ENCODE measurements around the gene WNT7B. TPM values are rescaled to one million over a fixed set of nuclear protein-coding genes. Genes with fewer than 3 reads are reported as not detected.

The WNT7B gene
- total and polyA plus RNA-seq, 8 donors = 0.06 to 2.0 TPM; not detected in 6

GRCh38 chr22:45969414-45969799 lies 7.6 kb downstream of the WNT7B start:
- no peak for DNase-seq
- H3K9me3 ChIP-seq = no peaks in the 10 kb centered on the region
- intact Hi-C loops (cut with DNase I; ENCODE audit: low total_unique reads) = loop anchor here (5.0 kb wide), 1 partner anchor 97 kb away; no protein-coding TSS in a partner anchor
- peaks cover 14 to 24% (median 21%) of the 10 kb centered on the region in 4 donors for H3K4me1 ChIP-seq
- H3K27me3 ChIP-seq = peaks cover 32 to 100% (median 75%) of the 10 kb centered on the region in 3 donors
- no peak for TF ChIP-seq CTCF (IDR thresholded peaks at IDR 0.05)
- TF ChIP-seq POLR2AphosphoS5 (IDR thresholded peaks at IDR 0.05) = no peak
- no peak for TF ChIP-seq POLR2A (IDR thresholded peaks at IDR 0.05)
- TF ChIP-seq EP300 (IDR thresholded peaks at IDR 0.05) = no peak
- no peak overlapping the region for H3K27ac ChIP-seq
- H3K36me3 ChIP-seq = no peaks in the 10 kb centered on the region
- 56 to 77% (median 58%) methylated on average over 10 to 11 of the region's 11 CpGs for WGBS, 5 donors
- no peak overlapping the region for H3K4me3 ChIP-seq

GRCh38 chr22:45968751-45969413 lies 8.1 kb downstream of the WNT7B start:
- intact Hi-C loops (cut with DNase I; ENCODE audit: low total_unique reads) = loop anchor here (5.0 kb wide), 1 partner anchor 97 kb away; no protein-coding TSS in a partner anchor
- no peaks in the 10 kb centered on the region for H3K36me3 ChIP-seq
- no peak for TF ChIP-seq EP300 (IDR thresholded peaks at IDR 0.05)
- no peak for TF ChIP-seq POLR2AphosphoS5 (IDR thresholded peaks at IDR 0.05)
- TF ChIP-seq CTCF (IDR thresholded peaks at IDR 0.05) = no peak
- TF ChIP-seq POLR2A (IDR thresholded peaks at IDR 0.05) = no peak
- no peak for DNase-seq
- no peak overlapping the region for H3K4me3 ChIP-seq
- no peaks in the 10 kb centered on the region for H3K9me3 ChIP-seq
- H3K4me1 ChIP-seq = peaks cover 14 to 22% (median 20%) of the 10 kb centered on the region in 4 donors
- H3K27ac ChIP-seq = no peak overlapping the region
- WGBS, 5 donors = 72 to 81% (median 78%) methylated on average over 8 to 21 of the region's 21 CpGs
- peaks cover 32 to 100% (median 70%) of the 10 kb centered on the region in 3 donors for H3K27me3 ChIP-seq

GRCh38 chr22:45968003-45968650 lies 8.8 kb downstream of the WNT7B start:
- no peak for DNase-seq
- intact Hi-C loops (cut with DNase I; ENCODE audit: low total_unique reads) = loop anchor here (5.0 kb wide), 1 partner anchor 96 kb away; no protein-coding TSS in a partner anchor
- H3K27ac ChIP-seq = no peak overlapping the region
- no peaks in the 10 kb centered on the region for H3K9me3 ChIP-seq
- TF ChIP-seq POLR2AphosphoS5 (IDR thresholded peaks at IDR 0.05) (no peak), EP300 (IDR thresholded peaks at IDR 0.05) (no peak), POLR2A (IDR thresholded peaks at IDR 0.05) (no peak), CTCF (IDR thresholded peaks at IDR 0.05) (no peak)
- WGBS, 5 donors = 88 to 93% (median 93%) methylated on average over 10 of the region's 10 CpGs
- H3K36me3 ChIP-seq = no peaks in the 10 kb centered on the region
- H3K27me3 ChIP-seq = peaks cover 32 to 100% (median 62%) of the 10 kb centered on the region in 3 donors
- peaks cover 14 to 22% (median 20%) of the 10 kb centered on the region in 4 donors for H3K4me1 ChIP-seq
- H3K4me3 ChIP-seq = no peak overlapping the region

DNA sequence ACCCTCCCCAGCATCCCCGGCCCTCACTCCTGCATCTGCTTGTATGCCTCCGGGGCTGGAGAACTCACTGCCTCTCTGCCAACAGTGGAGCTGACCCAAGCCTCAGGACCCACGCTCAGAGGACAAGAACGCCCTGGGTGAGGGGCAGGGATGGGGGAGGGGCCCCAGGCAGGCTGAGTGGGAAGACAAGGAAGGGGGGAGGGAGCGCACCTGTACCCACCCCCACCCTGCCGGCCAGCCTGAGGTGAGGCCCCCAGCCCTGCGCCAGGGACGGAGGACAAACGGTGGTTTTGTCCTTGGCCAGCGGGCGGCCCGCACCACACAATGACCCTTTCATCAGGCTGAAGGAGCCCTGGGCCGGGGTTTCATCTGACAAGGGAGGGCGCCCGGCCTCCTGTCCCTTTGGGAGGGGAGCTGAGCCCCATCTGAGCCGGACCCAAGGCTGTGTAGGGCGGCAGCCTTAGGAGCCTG lies 10.0 kb downstream of the WNT7B start:
- no peak overlapping the region for H3K4me3 ChIP-seq
- peaks cover 14 to 15% (median 14%) of the 10 kb centered on the region in 4 donors for H3K4me1 ChIP-seq
- no peaks in the 10 kb centered on the region for H3K9me3 ChIP-seq
- WGBS, 5 donors = 32 to 52% (median 43%) methylated on average over 16 to 17 of the region's 17 CpGs
- no peak for DNase-seq
- peaks cover 25 to 100% (median 50%) of the 10 kb centered on the region in 3 donors for H3K27me3 ChIP-seq
- H3K36me3 ChIP-seq = no peaks in the 10 kb centered on the region
- no peak overlapping the region for H3K27ac ChIP-seq
- intact Hi-C loops (cut with DNase I; ENCODE audit: low total_unique reads) = loop anchor here (5.0 kb wide), 1 partner anchor 95 kb away; no protein-coding TSS in a partner anchor
- TF ChIP-seq CTCF (IDR thresholded peaks at IDR 0.05) = no peak
- no peak for TF ChIP-seq EP300 (IDR thresholded peaks at IDR 0.05)
- no peak for TF ChIP-seq POLR2A (IDR thresholded peaks at IDR 0.05)
- TF ChIP-seq POLR2AphosphoS5 (IDR thresholded peaks at IDR 0.05) = no peak

Data from stomach (tissue), 9 donors.